GM12878 (cell line): ENCODE results near the gene FANCB. TPM values are rescaled to one million over a fixed set of nuclear protein-coding genes. Genes with fewer than 3 reads are reported as not detected.

ENCODE experiments used
- ATAC-seq: fragments of 200-7000 bp; cut with Tn5 transposase; 3 replicates; pipeline ENCODE4 v1.9.1; 2020; ENCODE audit warnings: mild to moderate bottlenecking, moderate library complexity
- BruUV-seq: library from RNA; stranded (reverse); fragments of 400-500 nt; replicated peaks from 2 replicates; lab custom pipeline; 2021; lab: Mats Ljungman, UMichigan
- CTCF ChIA-PET: fragments of 300-600 bp; sonication (Branson Sonifier 250); formaldehyde crosslinking; extraction: SDS; loops from one replicate; lab custom pipeline; 2021; ENCODE audit warnings: inconsistent platforms; lab: Yijun Ruan, JAX
- POLR2A ChIA-PET: fragments of 350-600 bp; formaldehyde crosslinking; extraction: SDS; loops from one replicate; lab custom pipeline; 2021; ENCODE audit warnings: inconsistent platforms; lab: Charles Lee
- RAD21 ChIA-PET: fragments of 300-600 bp; sonication (Branson Sonifier 250); formaldehyde crosslinking; loops from one replicate; lab custom pipeline; 2023; ENCODE audit warnings: antibody characterized with exemption; ENCODE audit not compliant: unreplicated experiment; lab: Charles Lee
- SMC1A ChIA-PET: fragments of 300-600 bp; sonication (Branson Sonifier 250); formaldehyde crosslinking; loops from one replicate; lab custom pipeline; 2023; ENCODE audit not compliant: unreplicated experiment, uncharacterized antibody; lab: Charles Lee
- DNase-seq: peaks from one replicate; pipeline ENCODE4 v3.0.0-alpha.2; 2011; ENCODE audit warnings: low read depth, low spot score
- FAIRE-seq: peaks from 3 replicates; lab custom pipeline; 2011; peaks lifted over from hg19 to GRCh38; lab: Jason Lieb, UNC
- H2AFZ ChIP-seq: 2 replicates; pipeline ENCODE4 v1.6.0; 2011; ENCODE audit warnings: low read depth, low read length, control low read depth; ENCODE audit not compliant: control insufficient read depth
- H3K27ac ChIP-seq: 2 replicates; pipeline ENCODE4 v1.5.1; 2011; ENCODE audit warnings: control low read depth; ENCODE audit not compliant: control insufficient read depth, insufficient read depth
- H3K27me3 ChIP-seq, 2 experiments: replicated peaks in 1 of 2; 2 replicates each; pipeline versions ENCODE4 v1.6.0 to v1.6.1; 2011; ENCODE audit warnings: low read length in 1 of 2; ENCODE audit not compliant: control insufficient read depth in 2 of 2, insufficient read depth in 2 of 2
- H3K36me3 ChIP-seq, 2 experiments: 2 replicates each; pipeline ENCODE4 v1.5.1; 2011; ENCODE audit warnings: low read length in 1 of 2; ENCODE audit not compliant: control insufficient read depth in 2 of 2, insufficient read depth in 2 of 2
- H3K4me1 ChIP-seq: 2 replicates; pipeline ENCODE4 v1.6.1; 2011; ENCODE audit warnings: mild to moderate bottlenecking, low read length, moderate library complexity, mixed read lengths; ENCODE audit not compliant: control insufficient read depth, insufficient read depth
- H3K4me2 ChIP-seq: 2 replicates; pipeline ENCODE4 v1.6.0; 2011; ENCODE audit warnings: control low read depth; ENCODE audit not compliant: control insufficient read depth, insufficient read depth
- H3K4me3 ChIP-seq: fragments of 200-600 bp; sonication (generic); 2 replicates; pipeline ENCODE4 v1.5.1; 2016
- H3K79me2 ChIP-seq: 2 replicates; pipeline ENCODE4 v1.6.0; 2011; ENCODE audit warnings: low read length; ENCODE audit not compliant: control insufficient read depth, insufficient read depth
- H3K9ac ChIP-seq: 2 replicates; pipeline ENCODE4 v1.8.0; 2011; ENCODE audit warnings: low read length, control low read depth, mixed read lengths; ENCODE audit not compliant: control insufficient read depth, insufficient read depth
- H3K9me3 ChIP-seq: replicated peaks from 3 replicates; pipeline ENCODE4 v1.5.1; 2011; ENCODE audit warnings: mild to moderate bottlenecking, low read length; ENCODE audit not compliant: control insufficient read depth, insufficient read depth
- H4K20me1 ChIP-seq: 2 replicates; pipeline ENCODE4 v1.6.0; 2011; ENCODE audit not compliant: control insufficient read depth, insufficient read depth
- CHD4 ChIP-seq: fragments of 200-600 bp; sonication (generic); IDR thresholded peaks from 2 replicates; pipeline ENCODE4 v1.6.1; 2016; ENCODE audit warnings: mild to moderate bottlenecking
- CREM ChIP-seq: IDR thresholded peaks from 2 replicates; pipeline ENCODE4 v1.6.1; 2014; ENCODE audit warnings: antibody characterized with exemption, low read depth
- ESRRA ChIP-seq: IDR thresholded peaks from 2 replicates; pipeline ENCODE4 v1.6.1; 2012; ENCODE audit warnings: mild to moderate bottlenecking, low read length, improper control_type of control experiment
- FOS ChIP-seq: IDR thresholded peaks from 3 replicates; pipeline ENCODE4 v1.6.1; 2011; ENCODE audit warnings: borderline replicate concordance; ENCODE audit not compliant: insufficient read length; ENCODE audit errors: extremely low read depth
- IRF4 ChIP-seq: IDR thresholded peaks from 2 replicates; pipeline ENCODE4 v1.6.1; 2011; ENCODE audit warnings: low read depth, low read length
- RBBP5 ChIP-seq: fragments of 200-600 bp; sonication (generic); conservative IDR thresholded peaks from 2 replicates; pipeline ENCODE4 v1.6.1; 2016
- ZNF274 ChIP-seq: IDR thresholded peaks from one replicate; pipeline ENCODE4 v1.8.0; 2011; ENCODE audit not compliant: insufficient read length, insufficient read depth
- WGBS: methylation state at CpG from one replicate; pipeline ENCODE4 v1.1.6; 2016; ENCODE audit warnings: low lambda C conversion rate; ENCODE audit not compliant: insufficient replicate concordance, insufficient coverage; ENCODE audit errors: missing lambda C conversion rate; 5-methylcytosine and 5-hydroxymethylcytosine counted together
- in situ Hi-C: fragments of 300-500 bp; cut with MboI; formaldehyde crosslinking; loops from 9 replicates; pipeline ENCODE4 v1.14.3; 2018; ENCODE audit warnings: mixed read lengths
- intact Hi-C: fragments of 100-400 bp; cut with micrococcal nuclease; formaldehyde crosslinking; loops from one replicate; pipeline ENCODE4 v1.14.2; 2022; ENCODE audit not compliant: unreplicated experiment
- polyA plus RNA-seq, 11 experiments: library from polyadenylated mRNA; depleted of rRNA in 4 of 11; unstranded in 6 of 11; stranded (reverse) in 5 of 11; fragments of >200 nt; fragmentation: Nextera tagmentation in 4 of 11; fragmentation: Illumina TruSeq in 1 of 11; extraction: Ambion mirVana in 4 of 11; extraction: Trizol in 1 of 11; gene quantifications; 1 replicate in 1 of 11; 2 replicates in 10 of 11; pipeline versions ENCODE4 v1.2.1 to v1.2.3, GENCODE V29; 2011 to 2016; ENCODE audit warnings: inconsistent platforms in 2 of 11, missing spikeins in 2 of 11, low read depth in 1 of 11
- total RNA-seq, 4 experiments: library from RNA; depleted of rRNA in 3 of 4; stranded (reverse); fragments of >200 nt in 3 of 4; fragmentation: Illumina TruSeq in 1 of 4; extraction: Trizol in 1 of 4; gene quantifications; 2 replicates each; pipeline versions ENCODE4 v1.2.1 to v1.2.3, GENCODE V29; 2013 to 2021
- TF ChIP-seq, protein P1 (sequence below): fragments of 450-650 bp; IDR thresholded peaks from 2 replicates; pipeline ENCODE4 v1.6.1; 2017; ENCODE audit warnings: borderline replicate concordance
- TF ChIP-seq, protein P2 (sequence below): fragments of 450-650 bp; formaldehyde crosslinking; IDR thresholded peaks from 2 replicates; pipeline ENCODE4 v1.5.0; 2022; ENCODE audit warnings: mild to moderate bottlenecking, missing genetic modification characterization
- TF ChIP-seq, protein P3 (sequence below): fragments of 450-650 bp; IDR thresholded peaks from 2 replicates; pipeline ENCODE4 v1.6.1; 2017; ENCODE audit warnings: mild to moderate bottlenecking, low read depth, inconsistent platforms; ENCODE audit not compliant: poor library complexity, severe bottlenecking

Gene FANCB
- total and polyA plus RNA-seq, 10 of the 15 experiments (the other 5 are each of a cell fraction or from before 2014, with no cell fraction given), result 3.0 to 14.6 (median 8.4) TPM

DNA sequence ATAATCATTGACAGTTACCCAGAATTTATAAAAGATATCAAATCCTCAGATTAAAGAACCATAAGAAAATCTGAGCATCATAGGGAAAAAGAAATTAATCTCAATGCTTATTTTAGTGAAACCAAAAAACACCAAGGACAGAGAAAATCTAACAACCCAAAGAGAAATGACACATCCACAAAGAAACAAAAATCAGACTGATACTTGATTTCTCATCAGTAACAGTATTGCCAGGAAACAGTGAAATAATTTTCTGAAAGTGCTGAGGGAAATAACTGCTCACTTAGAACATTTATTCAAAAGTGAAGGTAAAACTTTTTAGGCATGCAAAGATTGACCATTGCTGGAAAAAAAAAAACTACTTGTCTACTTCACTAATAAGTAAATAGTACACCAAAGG, 11.0 kb upstream of the FANCB start:
- POLR2A ChIA-PET, result no interaction called here
- in situ Hi-C loops (loop anchor here (25.0 kb wide), 1 partner anchor 1997 kb away; no protein-coding TSS in a partner anchor), intact Hi-C loops (no loop called here)
- Histone ChIP-seq H3K27ac (no peak overlapping the region), H2AFZ (no peak overlapping the region), H3K4me1 (no peaks in the 10 kb centered on the region), H3K27me3 (no peaks in the 10 kb centered on the region), H3K79me2 (no peaks in the 10 kb centered on the region), H3K4me2 (no peak overlapping the region), H3K9me3 (no peaks in the 10 kb centered on the region), H4K20me1 (no peaks in the 10 kb centered on the region), H3K4me3 (no peak overlapping the region), H3K36me3 (no peaks in the 10 kb centered on the region), H3K9ac (no peak overlapping the region)
- FAIRE-seq, result no peak
- RAD21 ChIA-PET, result interaction anchor here (1.1 kb wide), 1 partner anchor 11 kb away, joined by 3 read pairs; the partner anchor contains the start of genes FANCB and MOSPD2
- ATAC-seq, result no peak
- SMC1A ChIA-PET, result no interaction called here
- no TSS peak for BruUV-seq
- CTCF ChIA-PET, result no interaction called here
- no peak for TF ChIP-seq CREM
- TF ChIP-seq RBBP5, result no peak
- TF ChIP-seq IRF4, result no peak
- TF ChIP-seq, protein P1, sequence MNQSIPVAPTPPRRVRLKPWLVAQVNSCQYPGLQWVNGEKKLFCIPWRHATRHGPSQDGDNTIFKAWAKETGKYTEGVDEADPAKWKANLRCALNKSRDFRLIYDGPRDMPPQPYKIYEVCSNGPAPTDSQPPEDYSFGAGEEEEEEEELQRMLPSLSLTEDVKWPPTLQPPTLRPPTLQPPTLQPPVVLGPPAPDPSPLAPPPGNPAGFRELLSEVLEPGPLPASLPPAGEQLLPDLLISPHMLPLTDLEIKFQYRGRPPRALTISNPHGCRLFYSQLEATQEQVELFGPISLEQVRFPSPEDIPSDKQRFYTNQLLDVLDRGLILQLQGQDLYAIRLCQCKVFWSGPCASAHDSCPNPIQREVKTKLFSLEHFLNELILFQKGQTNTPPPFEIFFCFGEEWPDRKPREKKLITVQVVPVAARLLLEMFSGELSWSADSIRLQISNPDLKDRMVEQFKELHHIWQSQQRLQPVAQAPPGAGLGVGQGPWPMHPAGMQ, result no peak
- DNase-seq, result no peak

DNA sequence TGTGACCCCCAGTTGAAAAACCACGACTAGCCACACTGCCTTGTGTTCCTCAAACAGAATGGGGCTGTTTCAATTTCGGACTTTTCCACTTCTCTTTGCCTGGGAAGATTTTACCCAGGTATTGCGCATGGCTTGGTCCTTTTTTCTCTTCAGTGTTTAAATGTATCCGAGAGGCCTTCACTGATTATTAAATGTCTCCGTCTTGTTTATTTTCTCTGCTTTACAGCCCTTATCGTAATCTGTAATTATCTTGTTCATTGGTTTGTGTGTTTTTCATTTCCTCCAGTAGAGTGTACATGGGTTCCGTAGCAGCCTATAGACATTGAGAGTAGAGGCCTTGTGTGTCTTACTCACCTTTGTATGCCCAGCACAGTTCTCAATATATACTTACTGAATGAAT, 2.8 kb upstream of the FANCB start:
- SMC1A ChIA-PET, result no interaction called here
- in situ Hi-C loops (loop anchor here (25.0 kb wide), 1 partner anchor 1988 kb away; no protein-coding TSS in a partner anchor), intact Hi-C loops (loop anchor here (10.0 kb wide), 1 partner anchor 269 kb away; no protein-coding TSS in a partner anchor)
- TF ChIP-seq, protein P2, sequence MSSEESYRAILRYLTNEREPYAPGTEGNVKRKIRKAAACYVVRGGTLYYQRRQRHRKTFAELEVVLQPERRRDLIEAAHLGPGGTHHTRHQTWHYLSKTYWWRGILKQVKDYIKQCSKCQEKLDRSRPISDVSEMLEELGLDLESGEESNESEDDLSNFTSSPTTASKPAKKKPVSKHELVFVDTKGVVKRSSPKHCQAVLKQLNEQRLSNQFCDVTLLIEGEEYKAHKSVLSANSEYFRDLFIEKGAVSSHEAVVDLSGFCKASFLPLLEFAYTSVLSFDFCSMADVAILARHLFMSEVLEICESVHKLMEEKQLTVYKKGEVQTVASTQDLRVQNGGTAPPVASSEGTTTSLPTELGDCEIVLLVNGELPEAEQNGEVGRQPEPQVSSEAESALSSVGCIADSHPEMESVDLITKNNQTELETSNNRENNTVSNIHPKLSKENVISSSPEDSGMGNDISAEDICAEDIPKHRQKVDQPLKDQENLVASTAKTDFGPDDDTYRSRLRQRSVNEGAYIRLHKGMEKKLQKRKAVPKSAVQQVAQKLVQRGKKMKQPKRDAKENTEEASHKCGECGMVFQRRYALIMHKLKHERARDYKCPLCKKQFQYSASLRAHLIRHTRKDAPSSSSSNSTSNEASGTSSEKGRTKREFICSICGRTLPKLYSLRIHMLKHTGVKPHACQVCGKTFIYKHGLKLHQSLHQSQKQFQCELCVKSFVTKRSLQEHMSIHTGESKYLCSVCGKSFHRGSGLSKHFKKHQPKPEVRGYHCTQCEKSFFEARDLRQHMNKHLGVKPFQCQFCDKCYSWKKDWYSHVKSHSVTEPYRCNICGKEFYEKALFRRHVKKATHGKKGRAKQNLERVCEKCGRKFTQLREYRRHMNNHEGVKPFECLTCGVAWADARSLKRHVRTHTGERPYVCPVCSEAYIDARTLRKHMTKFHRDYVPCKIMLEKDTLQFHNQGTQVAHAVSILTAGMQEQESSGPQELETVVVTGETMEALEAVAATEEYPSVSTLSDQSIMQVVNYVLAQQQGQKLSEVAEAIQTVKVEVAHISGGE (CRISPR knock-in tag), result no peak
- no peak for TF ChIP-seq FOS
- no peak for TF ChIP-seq ZNF274
- TF ChIP-seq, protein P3, sequence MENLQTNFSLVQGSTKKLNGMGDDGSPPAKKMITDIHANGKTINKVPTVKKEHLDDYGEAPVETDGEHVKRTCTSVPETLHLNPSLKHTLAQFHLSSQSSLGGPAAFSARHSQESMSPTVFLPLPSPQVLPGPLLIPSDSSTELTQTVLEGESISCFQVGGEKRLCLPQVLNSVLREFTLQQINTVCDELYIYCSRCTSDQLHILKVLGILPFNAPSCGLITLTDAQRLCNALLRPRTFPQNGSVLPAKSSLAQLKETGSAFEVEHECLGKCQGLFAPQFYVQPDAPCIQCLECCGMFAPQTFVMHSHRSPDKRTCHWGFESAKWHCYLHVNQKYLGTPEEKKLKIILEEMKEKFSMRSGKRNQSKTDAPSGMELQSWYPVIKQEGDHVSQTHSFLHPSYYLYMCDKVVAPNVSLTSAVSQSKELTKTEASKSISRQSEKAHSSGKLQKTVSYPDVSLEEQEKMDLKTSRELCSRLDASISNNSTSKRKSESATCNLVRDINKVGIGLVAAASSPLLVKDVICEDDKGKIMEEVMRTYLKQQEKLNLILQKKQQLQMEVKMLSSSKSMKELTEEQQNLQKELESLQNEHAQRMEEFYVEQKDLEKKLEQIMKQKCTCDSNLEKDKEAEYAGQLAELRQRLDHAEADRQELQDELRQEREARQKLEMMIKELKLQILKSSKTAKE, result no peak
- no peak for TF ChIP-seq CHD4
- TF ChIP-seq CREM, result no peak
- TF ChIP-seq ESRRA, result no peak

More for the DNA sequence above, 2.8 kb upstream of the FANCB start:
- Histone ChIP-seq H3K4me1 (no peaks in the 10 kb centered on the region), H3K4me2 (no peak overlapping the region), H3K79me2 (peaks cover 16% of the 10 kb centered on the region), H3K27ac (no peak overlapping the region), H4K20me1 (no peaks in the 10 kb centered on the region), H3K9ac (no peak overlapping the region), H3K36me3 (no peaks in the 10 kb centered on the region), H2AFZ (no peak overlapping the region), H3K4me3 (no peak overlapping the region), H3K9me3 (no peaks in the 10 kb centered on the region), H3K27me3 (no peaks in the 10 kb centered on the region)
- FAIRE-seq (no peak), DNase-seq (no peak), ATAC-seq (no peak)
- RAD21 ChIA-PET, result no interaction called here
- CTCF ChIA-PET, result no interaction called here
- WGBS, result 77% methylated on average over 7 of the region's 7 CpGs
- BruUV-seq, result no TSS peak
- POLR2A ChIA-PET, result no interaction called here
